Activated B cell treated with CpG ODN at 0.5 μM for 24 hours (primary cell): Measurements from ENCODE around the gene LRRC8A. TPM values are rescaled to one million over a fixed set of nuclear protein-coding genes. Genes with fewer than 3 reads are reported as not detected.

Experiments
- ATAC-seq: fragments of 200-7000 bp; cut with Tn5 transposase; one replicate; pipeline ENCODE4 v1.10.0; 2021; ENCODE audit warnings: low read depth, mild to moderate bottlenecking, moderate library complexity
- CTCF ChIA-PET: fragments of 350-600 bp; sonication (Branson Sonifier 250); formaldehyde crosslinking; loops from one replicate; lab custom pipeline; 2021; ENCODE audit warnings: antibody characterized with exemption; lab: Charles Lee
- POLR2A ChIA-PET: fragments of 350-600 bp; sonication (Branson Sonifier 250); formaldehyde crosslinking; loops from one replicate; lab custom pipeline; 2021; ENCODE audit warnings: antibody characterized with exemption; lab: Charles Lee
- DNase-seq: peaks from one replicate; pipeline ENCODE4 v3.0.0; 2022
- H3K27ac Mint-ChIP-seq: one replicate; pipeline ENCODE4 v1.8.0; 2020; ENCODE audit warnings: mixed read lengths
- H3K27me3 Mint-ChIP-seq: one replicate; pipeline ENCODE4 v1.8.0; 2021; ENCODE audit warnings: mixed read lengths
- H3K36me3 Mint-ChIP-seq: one replicate; pipeline ENCODE4 v1.8.0; 2021; ENCODE audit warnings: low read depth, mixed read lengths
- H3K4me1 Mint-ChIP-seq: one replicate; pipeline ENCODE4 v1.8.0; 2021; ENCODE audit warnings: mixed read lengths
- H3K4me3 Mint-ChIP-seq: one replicate; pipeline ENCODE4 v1.8.0; 2020; ENCODE audit warnings: mild to moderate bottlenecking, mixed read lengths
- H3K9me3 Mint-ChIP-seq: one replicate; pipeline ENCODE4 v1.8.0; 2020; ENCODE audit warnings: mixed read lengths
- intact Hi-C: fragments of 100-400 bp; cut with micrococcal nuclease; formaldehyde crosslinking; loops from one replicate; pipeline ENCODE4 v1.15.1; 2024
- total RNA-seq: library from RNA; stranded (reverse); gene quantifications from 2 replicates; pipeline ENCODE4 v1.2.3, GENCODE V29; 2022
- TF ChIP-seq, protein P1 (sequence below): fragments of 200-600 bp; IDR thresholded peaks from one replicate; pipeline ENCODE4 v1.8.0; 2022; ENCODE audit warnings: antibody characterized with exemption, mild to moderate bottlenecking

Gene LRRC8A
- total RNA-seq, 1 donor from 2014 or later, result 10.4 TPM

DNA sequence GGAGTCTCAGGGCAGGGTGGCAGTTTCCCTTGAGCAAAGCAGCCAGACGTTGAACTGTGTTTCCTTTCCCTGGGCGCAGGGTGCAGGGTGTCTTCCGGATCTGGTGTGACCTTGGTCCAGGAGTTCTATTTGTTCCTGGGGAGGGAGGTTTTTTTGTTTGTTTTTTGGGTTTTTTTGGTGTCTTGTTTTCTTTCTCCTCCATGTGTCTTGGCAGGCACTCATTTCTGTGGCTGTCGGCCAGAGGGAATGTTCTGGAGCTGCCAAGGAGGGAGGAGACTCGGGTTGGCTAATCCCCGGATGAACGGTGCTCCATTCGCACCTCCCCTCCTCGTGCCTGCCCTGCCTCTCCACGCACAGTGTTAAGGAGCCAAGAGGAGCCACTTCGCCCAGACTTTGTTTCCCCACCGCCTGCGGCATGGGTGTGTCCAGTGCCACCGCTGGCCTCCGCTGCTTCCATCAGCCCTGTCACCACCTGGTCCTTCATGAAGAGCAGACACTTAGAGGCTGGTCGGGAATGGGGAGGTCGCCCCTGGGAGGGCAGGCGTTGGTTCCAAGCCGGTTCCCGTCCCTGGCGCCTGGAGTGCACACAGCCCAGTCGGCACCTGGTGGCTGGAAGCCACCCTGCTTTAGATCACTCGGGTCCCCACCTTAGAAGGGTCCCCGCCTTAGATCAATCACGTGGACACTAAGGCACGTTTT, 35.4 kb downstream of the LRRC8A start:
- TF ChIP-seq, protein P1, sequence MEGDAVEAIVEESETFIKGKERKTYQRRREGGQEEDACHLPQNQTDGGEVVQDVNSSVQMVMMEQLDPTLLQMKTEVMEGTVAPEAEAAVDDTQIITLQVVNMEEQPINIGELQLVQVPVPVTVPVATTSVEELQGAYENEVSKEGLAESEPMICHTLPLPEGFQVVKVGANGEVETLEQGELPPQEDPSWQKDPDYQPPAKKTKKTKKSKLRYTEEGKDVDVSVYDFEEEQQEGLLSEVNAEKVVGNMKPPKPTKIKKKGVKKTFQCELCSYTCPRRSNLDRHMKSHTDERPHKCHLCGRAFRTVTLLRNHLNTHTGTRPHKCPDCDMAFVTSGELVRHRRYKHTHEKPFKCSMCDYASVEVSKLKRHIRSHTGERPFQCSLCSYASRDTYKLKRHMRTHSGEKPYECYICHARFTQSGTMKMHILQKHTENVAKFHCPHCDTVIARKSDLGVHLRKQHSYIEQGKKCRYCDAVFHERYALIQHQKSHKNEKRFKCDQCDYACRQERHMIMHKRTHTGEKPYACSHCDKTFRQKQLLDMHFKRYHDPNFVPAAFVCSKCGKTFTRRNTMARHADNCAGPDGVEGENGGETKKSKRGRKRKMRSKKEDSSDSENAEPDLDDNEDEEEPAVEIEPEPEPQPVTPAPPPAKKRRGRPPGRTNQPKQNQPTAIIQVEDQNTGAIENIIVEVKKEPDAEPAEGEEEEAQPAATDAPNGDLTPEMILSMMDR, result no peak
- intact Hi-C loops, result no loop called here
- POLR2A ChIA-PET, result no interaction called here
- ATAC-seq (no peak), DNase-seq (no peak)
- Mint-ChIP-seq H3K4me3 (no peak overlapping the region), H3K27ac (no peak overlapping the region), H3K27me3 (no peaks in the 10 kb centered on the region), H3K9me3 (no peaks in the 10 kb centered on the region), H3K4me1 (peaks cover 12% of the 10 kb centered on the region), H3K36me3 (peaks cover 40% of the 10 kb centered on the region)
- CTCF ChIA-PET, result no interaction called here

DNA sequence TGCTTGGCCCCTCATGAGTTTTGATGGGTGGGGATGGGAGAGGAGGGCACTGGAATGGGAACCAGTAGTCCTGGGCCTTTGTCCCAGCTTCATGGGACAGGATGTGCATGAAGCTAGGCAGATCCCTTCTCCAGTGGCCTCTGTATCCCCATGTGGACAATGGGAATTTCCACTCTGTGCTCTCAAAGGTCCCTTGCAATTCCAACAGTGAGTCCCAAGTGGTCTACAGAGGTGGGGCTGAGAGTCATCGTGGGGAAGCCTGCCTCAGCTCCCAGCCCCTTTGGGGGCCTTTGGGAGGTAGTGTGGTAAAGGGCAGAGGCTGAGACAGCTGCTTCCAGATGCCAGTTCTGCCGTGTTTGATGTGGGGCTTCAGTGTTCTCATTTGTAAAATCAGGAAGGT, 37.0 kb downstream of the LRRC8A start:
- H3K9me3 Mint-ChIP-seq, result no peaks in the 10 kb centered on the region
- DNase-seq, result no peak
- ChIA-PET POLR2A (no interaction called here), CTCF (interaction anchor here (1.7 kb wide), 1 partner anchor 9 kb away, joined by 7 read pairs; no protein-coding TSS in a partner anchor)
- H3K27me3 Mint-ChIP-seq, result no peaks in the 10 kb centered on the region
- intact Hi-C loops, result no loop called here
- H3K4me3 Mint-ChIP-seq, result no peak overlapping the region
- peaks cover 4% of the 10 kb centered on the region for H3K4me1 Mint-ChIP-seq
- no peak for ATAC-seq
- TF ChIP-seq, protein P1, result no peak
- peaks cover 30% of the 10 kb centered on the region for H3K36me3 Mint-ChIP-seq
- no peak overlapping the region for H3K27ac Mint-ChIP-seq

DNA sequence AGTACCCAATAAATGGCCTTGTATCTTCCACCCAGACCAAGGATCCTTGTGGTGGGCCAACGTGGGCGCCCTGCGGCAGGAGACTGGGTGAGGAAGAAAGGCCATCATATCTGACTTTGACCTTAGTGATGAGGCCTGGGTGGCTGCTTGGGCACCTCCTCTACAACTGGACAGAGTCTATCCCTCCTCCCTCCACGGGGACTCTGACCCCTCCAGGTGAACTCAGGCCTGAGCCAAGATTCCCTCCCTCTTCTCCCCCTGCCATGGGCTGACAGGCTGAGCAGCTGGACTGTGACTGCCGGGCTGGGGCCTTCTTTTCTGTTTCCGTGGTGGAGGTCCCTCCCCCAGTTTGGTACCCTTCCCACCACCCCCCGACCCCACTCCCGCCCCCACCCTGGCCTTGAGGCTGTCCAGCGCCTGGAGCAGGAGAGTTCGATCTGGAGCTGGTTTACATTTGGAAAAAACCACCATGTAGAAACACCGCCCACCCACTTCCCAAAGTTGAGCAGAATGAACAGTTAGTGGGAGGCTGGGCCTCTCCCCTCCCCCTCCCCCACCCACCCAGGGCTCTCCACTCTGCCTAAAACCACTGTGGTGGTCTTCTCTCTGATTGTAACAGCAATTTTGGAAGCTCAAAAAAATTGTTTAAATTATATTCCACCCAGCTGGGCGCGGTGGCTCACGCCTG, 37.6 kb downstream of the LRRC8A start:
- no peaks in the 10 kb centered on the region for H3K27me3 Mint-ChIP-seq
- ATAC-seq, result no peak
- peaks cover 4% of the 10 kb centered on the region for H3K4me1 Mint-ChIP-seq
- peaks cover 30% of the 10 kb centered on the region for H3K36me3 Mint-ChIP-seq
- TF ChIP-seq, protein P1, result no peak
- DNase-seq, result no peak
- H3K4me3 Mint-ChIP-seq, result no peak overlapping the region
- CTCF ChIA-PET, result interaction anchor here (1.7 kb wide), 1 partner anchor 9 kb away, joined by 7 read pairs; no protein-coding TSS in a partner anchor
- POLR2A ChIA-PET, result interaction anchor here (0.6 kb wide), 1 partner anchor 11 kb away, joined by 7 read pairs; no protein-coding TSS in a partner anchor
- H3K9me3 Mint-ChIP-seq, result no peaks in the 10 kb centered on the region
- H3K27ac Mint-ChIP-seq, result no peak overlapping the region
- intact Hi-C loops, result no loop called here

DNA sequence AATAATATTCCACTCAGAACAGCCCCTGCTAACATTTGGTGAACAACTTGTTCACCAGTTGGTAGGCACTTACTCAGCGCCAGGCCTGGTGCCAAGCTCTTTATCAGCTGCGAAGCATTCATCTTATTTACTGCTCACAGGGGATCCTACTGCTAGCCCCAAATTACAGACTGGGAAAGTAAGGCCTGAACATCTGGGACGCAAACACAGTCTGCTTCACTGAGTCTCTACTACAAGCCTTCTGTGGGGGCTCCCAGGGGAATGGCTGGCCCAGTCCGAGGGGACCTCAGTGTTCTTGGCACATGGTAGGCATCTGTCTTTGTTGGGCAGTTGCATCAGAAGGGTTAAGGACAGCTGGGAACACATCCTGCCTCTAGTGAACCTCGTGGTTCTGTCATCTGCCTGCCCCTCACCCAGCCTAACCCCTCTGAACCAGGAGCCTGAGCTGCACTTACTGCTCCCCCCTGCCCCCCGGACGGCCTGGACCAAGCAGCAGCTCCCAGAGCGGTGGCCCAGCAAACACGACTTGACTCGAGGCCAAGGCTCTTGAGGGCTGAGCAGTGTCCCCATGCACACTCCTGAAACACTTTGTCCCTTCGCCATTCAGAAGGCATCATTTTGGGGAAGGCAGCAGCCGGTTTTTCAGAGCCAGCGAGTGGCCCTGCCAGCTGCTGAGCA, 38.6 kb downstream of the LRRC8A start, which contains the start of gene PHYHD1:
PHYHD1 (plus strand) TSS at position 602 of the 678 bp plus-strand sequence. CDS start 1,342 bp downstream, outside the sequence.
- H3K4me3 Mint-ChIP-seq, result peak within 1 kb of the TSS; percentile 11
- H3K27me3 Mint-ChIP-seq, result no peaks in the 10 kb centered on the region
- DNase-seq (no peak), ATAC-seq (no peak)
- H3K36me3 Mint-ChIP-seq, result peaks cover 29% of the 10 kb centered on the region
- intact Hi-C loops, result no loop called here
- no peaks in the 10 kb centered on the region for H3K9me3 Mint-ChIP-seq
- no peak within 1 kb of the TSS for H3K27ac Mint-ChIP-seq
- ChIA-PET POLR2A (interaction anchor here (1.4 kb wide), 1 partner anchor 17 kb away, joined by 3 read pairs; no protein-coding TSS in a partner anchor), CTCF (no interaction called here)
- TF ChIP-seq, protein P1, result no peak
- peaks cover 4% of the 10 kb centered on the region for H3K4me1 Mint-ChIP-seq
